Lower lobe of right lung (tissue), 2 donors: Measurements from ENCODE around the gene KIF25. TPM values are rescaled to one million over a fixed set of nuclear protein-coding genes. Genes with fewer than 3 reads are reported as not detected.
"Not testable (repeated sequence)": the region's sequence is repeated elsewhere in the genome, so short reads cannot be mapped to it uniquely, and the experiment has no call there.

ENCODE experiments used
- ATAC-seq, 2 donors: fragments of 200-7000 bp; cut with Tn5 transposase; one replicate each; pipeline ENCODE4 v1.9.1; 2020 to 2022; ENCODE audit warnings: mild to moderate bottlenecking in 2 of 2, moderate library complexity in 2 of 2
- DNase-seq: peaks from one replicate; pipeline ENCODE4 v3.0.0-alpha.2; 2020
- H3K27ac ChIP-seq: fragments of 200-600 bp; one replicate; pipeline ENCODE4 v1.8.0; 2022
- H3K27me3 ChIP-seq: fragments of 200-600 bp; one replicate; pipeline ENCODE4 v1.8.0; 2022; ENCODE audit warnings: low read depth
- H3K36me3 ChIP-seq: fragments of 200-600 bp; one replicate; pipeline ENCODE4 v1.8.0; 2022; ENCODE audit warnings: mild to moderate bottlenecking
- H3K4me1 ChIP-seq: fragments of 200-600 bp; one replicate; pipeline ENCODE4 v1.8.0; 2022
- H3K4me3 ChIP-seq: fragments of 200-600 bp; one replicate; pipeline ENCODE4 v1.8.0; 2022; ENCODE audit warnings: mild to moderate bottlenecking
- H3K9me3 ChIP-seq: fragments of 200-600 bp; one replicate; pipeline ENCODE4 v1.8.0; 2022
- CTCF ChIP-seq: fragments of 200-600 bp; IDR thresholded peaks from one replicate; pipeline ENCODE4 v1.8.0; 2022; ENCODE audit warnings: antibody characterized with exemption, mild to moderate bottlenecking
- intact Hi-C: fragments of 100-400 bp; cut with DNase I; formaldehyde crosslinking; loops from one replicate; pipeline ENCODE4 v1.11.0; 2022
- total RNA-seq: library from RNA; stranded (reverse); fragmentation: NEBNext Ultra II Directional; extraction: Animal tissue kit (Norgen Biotek cat#: 25700); gene quantifications from one replicate; pipeline ENCODE4 v1.2.1, GENCODE V29; 2021
- donor health status: DM: no; HTN: yes; CAD: no; lungs with severe emphysema.

The KIF25 gene
- total RNA-seq, 1 donor from 2014 or later = 0.56 TPM

DNA sequence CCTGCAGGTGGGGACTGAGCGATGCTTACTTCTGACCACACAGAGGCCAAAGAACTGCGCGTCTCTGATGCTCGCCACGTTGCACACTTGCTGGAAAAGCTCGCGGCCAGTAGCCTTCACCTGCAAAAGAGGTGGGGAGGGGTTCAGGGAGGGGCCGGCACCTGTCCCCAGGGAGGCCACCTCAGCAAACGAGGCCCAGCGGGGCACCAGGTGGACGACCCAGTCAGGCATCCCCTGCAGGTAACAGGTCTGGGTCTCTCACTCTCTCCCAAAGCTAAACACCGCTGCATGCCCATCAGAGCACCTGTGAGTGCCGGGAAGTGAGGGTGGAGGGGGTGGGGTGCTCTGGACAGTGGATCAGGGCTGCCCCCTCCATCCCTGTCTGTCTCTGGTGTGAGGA lies 77.7 kb downstream of the KIF25 start:
- intact Hi-C loops = no loop called here
- H3K9me3 ChIP-seq = no peaks in the 10 kb centered on the region
- no peaks in the 10 kb centered on the region for H3K4me1 ChIP-seq
- H3K27ac ChIP-seq = no peak overlapping the region
- no peak overlapping the region for H3K4me3 ChIP-seq
- DNase-seq (no peak), ATAC-seq (no peak)
- H3K36me3 ChIP-seq = no peaks in the 10 kb centered on the region
- H3K27me3 ChIP-seq = no peaks in the 10 kb centered on the region
- TF ChIP-seq CTCF = no peak

GRCh38 chr6:168075787-168076202 lies 78.3 kb downstream of the KIF25 start:
- no peak for DNase-seq
- intact Hi-C loops = no loop called here

DNA sequence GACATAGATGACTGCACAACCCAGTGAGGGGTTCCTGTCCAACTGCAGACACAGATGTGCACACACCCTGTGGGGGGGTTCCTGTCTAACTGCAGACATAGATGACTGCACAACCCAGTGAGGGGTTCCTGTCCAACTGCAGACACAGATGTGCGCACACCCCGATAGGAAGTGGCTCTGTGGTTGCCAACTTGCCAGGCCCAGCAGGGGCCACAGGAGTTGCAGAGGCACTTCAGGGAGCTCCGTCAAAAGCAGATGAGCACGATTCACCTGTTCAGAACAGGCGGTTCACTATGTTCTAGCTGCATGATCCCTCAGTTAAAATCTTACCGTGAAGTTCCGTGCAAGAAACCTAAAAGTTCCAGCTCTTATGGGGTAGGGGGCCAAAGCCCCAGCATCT lies 79.9 kb downstream of the KIF25 start:
- H3K27me3 ChIP-seq, ATAC-seq, intact Hi-C loops, H3K4me1 ChIP-seq, H3K27ac ChIP-seq, H3K9me3 ChIP-seq, H3K4me3 ChIP-seq, DNase-seq, H3K36me3 ChIP-seq: not testable (repeated sequence)

More at GRCh38 chr6:168075787-168076202, 78.3 kb downstream of the KIF25 start:
- Histone ChIP-seq H3K4me3 (no peak overlapping the region), H3K9me3 (no peaks in the 10 kb centered on the region), H3K27ac (no peak overlapping the region), H3K4me1 (no peaks in the 10 kb centered on the region), H3K36me3 (no peaks in the 10 kb centered on the region), H3K27me3 (no peaks in the 10 kb centered on the region)
- no peak for TF ChIP-seq CTCF
- ATAC-seq = no peak

DNA sequence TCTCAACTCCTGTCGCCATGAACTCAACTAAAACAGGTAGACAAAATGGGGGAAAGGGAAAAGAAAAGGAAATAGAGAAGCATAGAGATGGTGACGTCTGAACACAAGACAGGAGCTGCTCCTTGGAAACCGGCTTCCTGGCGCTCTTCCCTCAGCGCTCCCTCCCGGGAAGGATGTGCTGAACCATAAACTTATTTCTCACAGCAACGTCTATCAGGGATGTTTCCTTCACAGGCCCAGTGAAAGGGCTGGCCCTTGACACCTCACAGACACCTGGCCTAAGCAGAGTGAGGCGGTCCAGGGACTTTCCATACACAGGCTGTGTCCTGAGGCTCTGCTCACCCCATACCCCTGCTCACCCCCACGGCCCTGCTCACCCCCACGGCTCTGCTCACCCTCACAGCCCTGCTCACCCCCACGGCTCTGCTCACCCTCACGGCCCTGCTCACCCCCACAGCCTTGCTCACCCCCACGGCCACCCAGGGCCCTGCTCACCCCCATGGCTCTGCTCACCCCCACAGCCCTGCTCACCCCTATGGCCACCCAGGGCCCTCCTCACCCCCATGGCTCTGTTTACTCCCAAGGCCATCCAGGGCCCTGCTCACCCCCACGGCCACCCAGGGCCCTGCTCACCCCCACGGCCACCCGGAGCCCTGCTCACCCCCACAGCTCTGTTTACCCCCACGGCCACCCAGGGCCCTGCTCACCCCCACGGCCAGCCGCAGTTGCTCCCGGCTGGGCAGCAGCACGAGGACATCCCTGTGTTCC lies 80.9 kb downstream of the KIF25 start:
- ATAC-seq (no peak), DNase-seq (no peak)
- Histone ChIP-seq H3K4me3 (no peak overlapping the region), H3K9me3 (no peaks in the 10 kb centered on the region), H3K4me1 (no peaks in the 10 kb centered on the region), H3K27me3 (no peaks in the 10 kb centered on the region), H3K27ac (no peak overlapping the region), H3K36me3 (no peaks in the 10 kb centered on the region)
- TF ChIP-seq CTCF = no peak
- intact Hi-C loops = no loop called here

GRCh38 chr6:168078943-168079405 lies 81.5 kb downstream of the KIF25 start, which contains the start of gene FRMD1:
Gene FRMD1 (minus strand): TSS chr6:168079212. CDS start chr6:168079094, 118 bp downstream.
- Histone ChIP-seq H3K4me3 (no peak within 1 kb of the TSS), H3K4me1 (no peaks in the 10 kb centered on the region), H3K27me3 (no peaks in the 10 kb centered on the region), H3K27ac (no peak within 1 kb of the TSS), H3K36me3 (no peaks in the 10 kb centered on the region), H3K9me3 (no peaks in the 10 kb centered on the region)
- ATAC-seq (no peak), DNase-seq (no peak)
- TF ChIP-seq CTCF = no peak
- intact Hi-C loops = no loop called here

GRCh38 chr6:168080393-168081077 lies 83.1 kb downstream of the KIF25 start:
- no peak overlapping the region for H3K27ac ChIP-seq
- ATAC-seq (no peak), DNase-seq (no peak)
- no peaks in the 10 kb centered on the region for H3K9me3 ChIP-seq
- no peak for TF ChIP-seq CTCF
- H3K4me1 ChIP-seq = no peaks in the 10 kb centered on the region
- H3K4me3 ChIP-seq = no peak overlapping the region
- no peaks in the 10 kb centered on the region for H3K36me3 ChIP-seq
- intact Hi-C loops = no loop called here
- H3K27me3 ChIP-seq = no peaks in the 10 kb centered on the region
